Measurements from ENCODE around the gene TRIM63.

GRCh38 chr1:26064553-26064952 lies 2.9 kb downstream of the TRIM63 start:
- TF ChIP-seq CTCF (IDR thresholded peaks at IDR 0.05) (no peak), POLR2A (IDR thresholded peaks at IDR 0.05) (no peak)

All from upper lobe of left lung (tissue), 4 donors.